PC-3 (cell line): Measurements from ENCODE around the gene CDH4.

Experiments
- CTCF ChIP-seq: fragments of 300-600 bp; sonication (generic); conservative IDR thresholded peaks from 2 replicates; pipeline ENCODE4 v1.5.1; 2017; ENCODE audit warnings: antibody characterized with exemption, low read depth, mild to moderate bottlenecking, low read length
- EZH2 ChIP-seq: fragments of 300-600 bp; sonication (generic); IDR thresholded peaks from one replicate; pipeline ENCODE4 v1.6.1; 2017; ENCODE audit warnings: antibody characterized with exemption, mild to moderate bottlenecking, low read length; ENCODE audit not compliant: unreplicated experiment

- TF ChIP-seq CTCF (no peak), EZH2 (no peak)
Observed at GRCh38 chr20:61891916-61892649, 640.0 kb downstream of the CDH4 start.
